ENCODE measurements around the gene STAC2. TPM values are rescaled to one million over a fixed set of nuclear protein-coding genes. Genes with fewer than 3 reads are reported as not detected.

Gene STAC2
- total and polyA plus RNA-seq, 2 of the 13 experiments (the other 11 are each of a cell fraction or from before 2014, with no cell fraction given), result not detected

DNA sequence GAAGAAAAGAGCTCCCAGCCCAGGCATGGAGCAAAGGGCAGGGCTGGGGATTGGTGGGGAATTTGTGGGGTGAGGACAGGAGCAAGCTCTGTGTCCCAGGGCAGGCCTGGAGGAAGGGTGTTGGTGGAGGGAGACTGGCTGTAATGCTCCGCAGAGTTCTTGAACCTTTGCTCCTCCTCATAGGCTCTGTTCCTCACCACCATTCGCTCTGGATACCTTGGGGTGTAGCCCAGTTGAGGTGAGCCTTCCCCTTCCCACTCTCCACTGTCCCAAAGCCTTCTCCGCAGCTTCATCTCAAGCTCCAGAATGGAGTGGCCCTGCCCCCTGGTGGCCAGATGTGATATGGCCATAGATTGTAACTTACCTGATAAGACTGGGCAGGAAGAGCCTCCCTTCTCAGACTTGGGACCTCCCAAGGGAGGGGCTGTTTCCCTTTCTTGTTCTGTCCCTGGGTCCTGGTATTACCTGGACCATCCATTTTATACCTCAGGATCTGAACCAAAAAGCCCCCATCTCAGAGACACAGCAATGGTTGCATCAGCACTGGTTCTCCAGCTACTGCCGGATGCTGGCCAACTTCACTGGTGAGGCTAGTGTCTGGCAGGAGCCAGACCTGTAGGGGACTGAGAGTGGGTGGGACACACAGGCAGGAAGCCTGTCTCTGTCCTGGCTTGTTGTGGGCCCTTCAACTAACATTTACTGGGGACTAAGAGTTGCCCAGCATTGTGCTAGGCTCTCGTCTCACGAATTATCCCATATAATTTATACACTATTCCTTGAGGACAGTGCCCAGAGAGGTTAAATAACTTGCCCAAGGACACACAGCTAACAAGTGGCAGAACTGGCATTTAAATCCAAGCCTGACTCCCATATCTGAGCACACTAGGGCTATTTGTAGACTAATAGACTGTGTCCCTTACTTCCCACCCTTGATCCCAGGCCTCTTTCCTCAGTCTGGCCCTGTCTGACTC lies 19.1 kb upstream of the STAC2 start (continued):
- TF ChIP-seq ZNF138 (CRISPR knock-in tag; IDR thresholded peaks at IDR 0.05; ENCODE audit: low read depth) (no peak), ZNF660 (CRISPR knock-in tag; IDR thresholded peaks at IDR 0.05; ENCODE audit: borderline replicate concordance, low read depth) (no peak), NR2F1 (CRISPR knock-in tag; IDR thresholded peaks at IDR 0.05) (no peak), ZNF674 (CRISPR knock-in tag; IDR thresholded peaks at IDR 0.05; ENCODE audit: low read depth) (no peak), SSRP1 (CRISPR knock-in tag; IDR thresholded peaks at IDR 0.05) (no peak), ZNF44 (CRISPR knock-in tag; IDR thresholded peaks at IDR 0.05) (0 out of 2 replicates have a peak, but pooled peaks have one; percentile 43), ZNF354B (CRISPR knock-in tag; IDR thresholded peaks at IDR 0.05) (no peak), LCORL (IDR thresholded peaks at IDR 0.05) (no peak), LCORL (CRISPR knock-in tag; IDR thresholded peaks at IDR 0.05) (no peak), SNRNP70 (IDR thresholded peaks at IDR 0.05; ENCODE audit: low read depth, low read length) (no peak)
- TF ChIP-seq, protein P1, sequence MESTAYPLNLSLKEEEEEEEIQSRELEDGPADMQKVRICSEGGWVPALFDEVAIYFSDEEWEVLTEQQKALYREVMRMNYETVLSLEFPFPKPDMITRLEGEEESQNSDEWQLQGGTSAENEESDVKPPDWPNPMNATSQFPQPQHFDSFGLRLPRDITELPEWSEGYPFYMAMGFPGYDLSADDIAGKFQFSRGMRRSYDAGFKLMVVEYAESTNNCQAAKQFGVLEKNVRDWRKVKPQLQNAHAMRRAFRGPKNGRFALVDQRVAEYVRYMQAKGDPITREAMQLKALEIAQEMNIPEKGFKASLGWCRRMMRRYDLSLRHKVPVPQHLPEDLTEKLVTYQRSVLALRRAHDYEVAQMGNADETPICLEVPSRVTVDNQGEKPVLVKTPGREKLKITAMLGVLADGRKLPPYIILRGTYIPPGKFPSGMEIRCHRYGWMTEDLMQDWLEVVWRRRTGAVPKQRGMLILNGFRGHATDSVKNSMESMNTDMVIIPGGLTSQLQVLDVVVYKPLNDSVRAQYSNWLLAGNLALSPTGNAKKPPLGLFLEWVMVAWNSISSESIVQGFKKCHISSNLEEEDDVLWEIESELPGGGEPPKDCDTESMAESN (CRISPR knock-in tag; conservative IDR thresholded peaks at IDR 0.05), result no peak
- TF ChIP-seq, protein P2, sequence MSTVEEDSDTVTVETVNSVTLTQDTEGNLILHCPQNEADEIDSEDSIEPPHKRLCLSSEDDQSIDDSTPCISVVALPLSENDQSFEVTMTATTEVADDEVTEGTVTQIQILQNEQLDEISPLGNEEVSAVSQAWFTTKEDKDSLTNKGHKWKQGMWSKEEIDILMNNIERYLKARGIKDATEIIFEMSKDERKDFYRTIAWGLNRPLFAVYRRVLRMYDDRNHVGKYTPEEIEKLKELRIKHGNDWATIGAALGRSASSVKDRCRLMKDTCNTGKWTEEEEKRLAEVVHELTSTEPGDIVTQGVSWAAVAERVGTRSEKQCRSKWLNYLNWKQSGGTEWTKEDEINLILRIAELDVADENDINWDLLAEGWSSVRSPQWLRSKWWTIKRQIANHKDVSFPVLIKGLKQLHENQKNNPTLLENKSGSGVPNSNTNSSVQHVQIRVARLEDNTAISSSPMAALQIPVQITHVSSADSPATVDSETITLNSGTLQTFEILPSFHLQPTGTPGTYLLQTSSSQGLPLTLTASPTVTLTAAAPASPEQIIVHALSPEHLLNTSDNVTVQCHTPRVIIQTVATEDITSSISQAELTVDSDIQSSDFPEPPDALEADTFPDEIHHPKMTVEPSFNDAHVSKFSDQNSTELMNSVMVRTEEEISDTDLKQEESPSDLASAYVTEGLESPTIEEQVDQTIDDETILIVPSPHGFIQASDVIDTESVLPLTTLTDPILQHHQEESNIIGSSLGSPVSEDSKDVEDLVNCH (CRISPR knock-in tag; IDR thresholded peaks at IDR 0.05), result no peak
- TF ChIP-seq, protein P3, sequence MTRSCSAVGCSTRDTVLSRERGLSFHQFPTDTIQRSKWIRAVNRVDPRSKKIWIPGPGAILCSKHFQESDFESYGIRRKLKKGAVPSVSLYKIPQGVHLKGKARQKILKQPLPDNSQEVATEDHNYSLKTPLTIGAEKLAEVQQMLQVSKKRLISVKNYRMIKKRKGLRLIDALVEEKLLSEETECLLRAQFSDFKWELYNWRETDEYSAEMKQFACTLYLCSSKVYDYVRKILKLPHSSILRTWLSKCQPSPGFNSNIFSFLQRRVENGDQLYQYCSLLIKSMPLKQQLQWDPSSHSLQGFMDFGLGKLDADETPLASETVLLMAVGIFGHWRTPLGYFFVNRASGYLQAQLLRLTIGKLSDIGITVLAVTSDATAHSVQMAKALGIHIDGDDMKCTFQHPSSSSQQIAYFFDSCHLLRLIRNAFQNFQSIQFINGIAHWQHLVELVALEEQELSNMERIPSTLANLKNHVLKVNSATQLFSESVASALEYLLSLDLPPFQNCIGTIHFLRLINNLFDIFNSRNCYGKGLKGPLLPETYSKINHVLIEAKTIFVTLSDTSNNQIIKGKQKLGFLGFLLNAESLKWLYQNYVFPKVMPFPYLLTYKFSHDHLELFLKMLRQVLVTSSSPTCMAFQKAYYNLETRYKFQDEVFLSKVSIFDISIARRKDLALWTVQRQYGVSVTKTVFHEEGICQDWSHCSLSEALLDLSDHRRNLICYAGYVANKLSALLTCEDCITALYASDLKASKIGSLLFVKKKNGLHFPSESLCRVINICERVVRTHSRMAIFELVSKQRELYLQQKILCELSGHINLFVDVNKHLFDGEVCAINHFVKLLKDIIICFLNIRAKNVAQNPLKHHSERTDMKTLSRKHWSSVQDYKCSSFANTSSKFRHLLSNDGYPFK (CRISPR knock-in tag; IDR thresholded peaks at IDR 0.05; ENCODE audit: borderline replicate concordance), result peak; percentile 54; the same call in 1 of the 2 replicates
- TF ChIP-seq, protein P4, sequence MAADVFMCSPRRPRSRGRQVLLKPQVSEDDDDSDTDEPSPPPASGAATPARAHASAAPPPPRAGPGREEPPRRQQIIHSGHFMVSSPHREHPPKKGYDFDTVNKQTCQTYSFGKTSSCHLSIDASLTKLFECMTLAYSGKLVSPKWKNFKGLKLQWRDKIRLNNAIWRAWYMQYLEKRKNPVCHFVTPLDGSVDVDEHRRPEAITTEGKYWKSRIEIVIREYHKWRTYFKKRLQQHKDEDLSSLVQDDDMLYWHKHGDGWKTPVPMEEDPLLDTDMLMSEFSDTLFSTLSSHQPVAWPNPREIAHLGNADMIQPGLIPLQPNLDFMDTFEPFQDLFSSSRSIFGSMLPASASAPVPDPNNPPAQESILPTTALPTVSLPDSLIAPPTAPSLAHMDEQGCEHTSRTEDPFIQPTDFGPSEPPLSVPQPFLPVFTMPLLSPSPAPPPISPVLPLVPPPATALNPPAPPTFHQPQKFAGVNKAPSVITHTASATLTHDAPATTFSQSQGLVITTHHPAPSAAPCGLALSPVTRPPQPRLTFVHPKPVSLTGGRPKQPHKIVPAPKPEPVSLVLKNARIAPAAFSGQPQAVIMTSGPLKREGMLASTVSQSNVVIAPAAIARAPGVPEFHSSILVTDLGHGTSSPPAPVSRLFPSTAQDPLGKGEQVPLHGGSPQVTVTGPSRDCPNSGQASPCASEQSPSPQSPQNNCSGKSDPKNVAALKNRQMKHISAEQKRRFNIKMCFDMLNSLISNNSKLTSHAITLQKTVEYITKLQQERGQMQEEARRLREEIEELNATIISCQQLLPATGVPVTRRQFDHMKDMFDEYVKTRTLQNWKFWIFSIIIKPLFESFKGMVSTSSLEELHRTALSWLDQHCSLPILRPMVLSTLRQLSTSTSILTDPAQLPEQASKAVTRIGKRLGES (CRISPR knock-in tag; IDR thresholded peaks at IDR 0.05; ENCODE audit: borderline replicate concordance), result no peak
- TF ChIP-seq, protein P5, sequence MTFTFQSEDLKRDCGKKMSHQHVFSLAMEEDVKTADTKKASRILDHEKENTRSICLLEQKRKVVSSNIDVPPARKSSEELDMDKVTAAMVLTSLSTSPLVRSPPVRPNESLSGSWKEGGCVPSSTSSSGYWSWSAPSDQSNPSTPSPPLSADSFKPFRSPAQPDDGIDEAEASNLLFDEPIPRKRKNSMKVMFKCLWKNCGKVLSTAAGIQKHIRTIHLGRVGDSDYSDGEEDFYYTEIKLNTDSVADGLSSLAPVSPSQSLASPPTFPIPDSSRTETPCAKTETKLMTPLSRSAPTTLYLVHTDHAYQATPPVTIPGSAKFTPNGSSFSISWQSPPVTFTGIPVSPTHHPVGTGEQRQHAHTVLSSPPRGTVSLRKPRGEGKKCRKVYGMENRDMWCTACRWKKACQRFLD (CRISPR knock-in tag; IDR thresholded peaks at IDR 0.05; ENCODE audit: borderline replicate concordance), result no peak
